ENCODE results near the gene KDM5A. TPM values are rescaled to one million over a fixed set of nuclear protein-coding genes. Genes with fewer than 3 reads are reported as not detected.

The KDM5A gene
- total and polyA plus RNA-seq, 2 donors (not counting 3 experiments of a cell fraction or from before 2014, with no cell fraction given), result 12.6 to 61.0 TPM

DNA sequence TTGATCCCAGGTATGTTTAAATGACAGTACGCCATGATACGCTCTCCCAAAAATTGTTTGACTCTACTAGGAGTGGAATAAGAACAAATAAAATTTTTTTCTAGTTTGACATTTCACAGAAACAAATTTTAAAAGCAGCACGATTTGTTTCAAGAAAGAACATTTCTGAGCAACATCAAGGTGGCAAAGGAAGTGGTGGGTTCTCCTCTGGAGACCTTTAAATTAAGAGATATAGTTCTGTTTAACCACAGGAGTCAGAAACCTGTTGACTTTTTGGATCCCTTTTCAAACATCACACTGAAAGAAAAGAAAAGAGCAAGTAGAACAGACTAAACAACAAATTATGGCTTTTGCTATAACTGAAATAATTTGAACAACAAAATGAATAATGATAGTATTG is 124.0 kb downstream of the KDM5A start:
- Histone ChIP-seq H3K36me3 (ENCODE audit: control insufficient read depth in 2 of 2, extremely low read depth in 1 of 2, insufficient read depth in 2 of 2, low read length in 2 of 2) (no peaks in the 10 kb centered on the region), H3K9ac (replicated peaks; ENCODE audit: extremely low read depth, insufficient read depth, low read length) (no peak overlapping the region), H3K27ac (ENCODE audit: insufficient read depth, low read depth, low read length) (no peak overlapping the region), H3K27me3 (ENCODE audit: control insufficient read depth in 2 of 2, insufficient read depth in 2 of 2, low read length in 2 of 2) (peaks cover 2 to 10% of the 10 kb centered on the region in 2 experiments), H3K9me1 (replicated peaks; ENCODE audit: control insufficient read depth, extremely low read depth, insufficient read depth, low read length) (no peaks in the 10 kb centered on the region), H3K79me2 (ENCODE audit: control insufficient read depth, insufficient read depth, low read length) (no peaks in the 10 kb centered on the region), H2AFZ (ENCODE audit: low read depth, low read length) (no peak overlapping the region), H3K9me3 (replicated peaks; ENCODE audit: control insufficient read depth, insufficient read depth, low read length) (no peaks in the 10 kb centered on the region), H3K4me2 (ENCODE audit: insufficient read depth, low read length) (no peak overlapping the region), H3K4me3 (replicated peaks in 1 of 3; ENCODE audit: insufficient read depth in 1 of 3, low read depth in 1 of 3, low read length in 3 of 3) (no peak overlapping the region), H4K20me1 (replicated peaks; ENCODE audit: control insufficient read depth, extremely low read depth, insufficient read depth, low read length) (no peaks in the 10 kb centered on the region), H3K4me1 (ENCODE audit: control insufficient read depth, extremely low read depth, insufficient read depth, low read length) (no peaks in the 10 kb centered on the region)
- dilution Hi-C loops (cut with MboI; ENCODE audit: extremely low pct_ligation_motif_present, low sequenced_read_pairs) (no loop called here), intact Hi-C loops (cut with micrococcal nuclease) (no loop called here)
- TF ChIP-seq FOS (IDR thresholded peaks at IDR 0.05; ENCODE audit: borderline replicate concordance, insufficient read depth, low read length) (no peak), GATA2 (IDR thresholded peaks at IDR 0.05; ENCODE audit: insufficient read depth, insufficient read length, low read depth, low read length) (no peak)
- ChIA-PET CTCF (no interaction called here), POLR2A (no interaction called here)
- DNase-seq (ENCODE audit: low read depth, low spot score) (no peak), FAIRE-seq (no peak)
- no TSS peak for BruUV-seq (replicated peaks)

DNA sequence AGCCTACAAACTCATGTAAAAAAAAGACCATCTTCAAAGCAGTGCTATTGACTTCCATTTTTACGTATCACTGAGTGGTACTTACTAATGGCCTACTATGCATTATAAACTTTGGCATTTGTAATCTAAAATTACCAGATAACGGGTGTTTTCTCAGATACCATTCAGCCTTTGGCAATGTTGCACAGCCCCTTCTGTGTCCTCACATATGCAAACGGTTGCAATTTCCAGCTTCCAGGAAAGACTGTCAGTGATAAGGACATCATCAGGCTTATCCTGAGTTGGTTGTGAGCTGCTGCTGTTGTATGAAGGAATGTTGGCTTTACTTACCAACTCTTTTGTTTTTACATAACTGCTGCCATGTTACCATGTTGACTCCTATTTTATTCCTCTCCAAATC is 124.9 kb downstream of the KDM5A start:
- no peak overlapping the region for H2AFZ ChIP-seq (ENCODE audit: low read depth, low read length)
- FAIRE-seq (no peak), DNase-seq (ENCODE audit: low read depth, low spot score) (no peak)
- POLR2A ChIA-PET, result no interaction called here
- H3K4me2 ChIP-seq (ENCODE audit: insufficient read depth, low read length), result no peak overlapping the region
- peaks cover 2 to 10% of the 10 kb centered on the region in 2 experiments for H3K27me3 ChIP-seq (ENCODE audit: control insufficient read depth in 2 of 2, insufficient read depth in 2 of 2, low read length in 2 of 2)
- dilution Hi-C loops (cut with MboI; ENCODE audit: extremely low pct_ligation_motif_present, low sequenced_read_pairs), result no loop called here
- H3K4me3 ChIP-seq (replicated peaks in 1 of 3; ENCODE audit: insufficient read depth in 1 of 3, low read depth in 1 of 3, low read length in 3 of 3), result no peak overlapping the region
- H3K9ac ChIP-seq (replicated peaks; ENCODE audit: extremely low read depth, insufficient read depth, low read length), result no peak overlapping the region
- no peaks in the 10 kb centered on the region for H3K4me1 ChIP-seq (ENCODE audit: control insufficient read depth, extremely low read depth, insufficient read depth, low read length)
- H3K79me2 ChIP-seq (ENCODE audit: control insufficient read depth, insufficient read depth, low read length), result no peaks in the 10 kb centered on the region
- no peak overlapping the region for H3K27ac ChIP-seq (ENCODE audit: insufficient read depth, low read depth, low read length)
- no peaks in the 10 kb centered on the region for H3K9me3 ChIP-seq (replicated peaks; ENCODE audit: control insufficient read depth, insufficient read depth, low read length)
- BruUV-seq (replicated peaks), result no TSS peak
- H3K9me1 ChIP-seq (replicated peaks; ENCODE audit: control insufficient read depth, extremely low read depth, insufficient read depth, low read length), result no peaks in the 10 kb centered on the region
- H4K20me1 ChIP-seq (replicated peaks; ENCODE audit: control insufficient read depth, extremely low read depth, insufficient read depth, low read length), result no peaks in the 10 kb centered on the region
- TF ChIP-seq FOS (IDR thresholded peaks at IDR 0.05; ENCODE audit: borderline replicate concordance, insufficient read depth, low read length), result no peak
- TF ChIP-seq MYC (IDR thresholded peaks at IDR 0.05; ENCODE audit: low read depth, low read length), result no peak
- TF ChIP-seq CTCF (IDR thresholded peaks at IDR 0.05; ENCODE audit: extremely low read depth in 1 of 2, insufficient read depth in 1 of 2, low read depth in 1 of 2, low read length in 2 of 2), result no peak
- no peak for TF ChIP-seq GATA2 (IDR thresholded peaks at IDR 0.05; ENCODE audit: insufficient read depth, insufficient read length, low read depth, low read length)
- no peak for TF ChIP-seq JUN (IDR thresholded peaks at IDR 0.05; ENCODE audit: borderline replicate concordance, insufficient read depth, insufficient read length, low read depth)
- no peak for TF ChIP-seq POLR2A (IDR thresholded peaks at IDR 0.05; ENCODE audit: low read depth, low read length)
- TF ChIP-seq, protein P1, sequence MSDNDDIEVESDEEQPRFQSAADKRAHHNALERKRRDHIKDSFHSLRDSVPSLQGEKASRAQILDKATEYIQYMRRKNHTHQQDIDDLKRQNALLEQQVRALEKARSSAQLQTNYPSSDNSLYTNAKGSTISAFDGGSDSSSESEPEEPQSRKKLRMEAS (IDR thresholded peaks at IDR 0.05; ENCODE audit: insufficient read depth, insufficient read length), result no peak
- TF ChIP-seq POLR2AphosphoS5 (IDR thresholded peaks at IDR 0.05; ENCODE audit: insufficient read depth, low read depth, low read length), result no peak
- TF ChIP-seq EZH2 (IDR thresholded peaks at IDR 0.05; ENCODE audit: borderline replicate concordance, low read depth, low read length, severe bottlenecking), result no peak
- no peaks in the 10 kb centered on the region for H3K36me3 ChIP-seq (ENCODE audit: control insufficient read depth in 2 of 2, extremely low read depth in 1 of 2, insufficient read depth in 2 of 2, low read length in 2 of 2)
- intact Hi-C loops (cut with micrococcal nuclease), result no loop called here
- CTCF ChIA-PET, result no interaction called here

Data from endothelial cell of umbilical vein (primary cell).